Measurements from ENCODE around the gene HEBP2.

DNA sequence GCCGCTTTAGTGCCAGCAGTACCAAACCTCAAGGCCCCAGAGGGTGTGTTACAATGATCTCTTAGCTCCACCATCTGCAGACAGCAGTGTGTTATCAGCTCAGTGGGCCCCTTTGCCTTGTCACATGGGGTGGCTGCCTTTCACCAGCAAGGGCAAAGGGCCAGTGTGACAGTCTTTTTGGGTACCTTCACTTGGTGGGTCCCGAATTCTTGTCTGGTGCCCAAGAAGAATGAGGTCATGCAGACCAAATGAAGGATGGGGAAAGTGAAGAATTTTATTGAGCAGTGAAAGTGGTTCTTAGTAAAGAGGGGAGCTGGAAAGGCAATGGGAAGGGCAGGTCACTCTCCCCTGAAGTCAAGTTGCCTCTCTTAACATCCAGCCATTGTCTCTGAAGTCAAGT lies 29.2 kb upstream of the HEBP2 start:
- no peak for TF ChIP-seq ZFP3 (CRISPR knock-in tag; IDR thresholded peaks at IDR 0.05)
- TF ChIP-seq CSRNP3 (CRISPR knock-in tag; IDR thresholded peaks at IDR 0.05) = no peak
- TF ChIP-seq TOX (CRISPR knock-in tag; IDR thresholded peaks at IDR 0.05; ENCODE audit: borderline replicate concordance) = no peak
- no peak for TF ChIP-seq GLIS3 (CRISPR knock-in tag; IDR thresholded peaks at IDR 0.05)
- no peak for TF ChIP-seq CSDC2 (CRISPR knock-in tag; IDR thresholded peaks at IDR 0.05)
- TF ChIP-seq, protein P1, sequence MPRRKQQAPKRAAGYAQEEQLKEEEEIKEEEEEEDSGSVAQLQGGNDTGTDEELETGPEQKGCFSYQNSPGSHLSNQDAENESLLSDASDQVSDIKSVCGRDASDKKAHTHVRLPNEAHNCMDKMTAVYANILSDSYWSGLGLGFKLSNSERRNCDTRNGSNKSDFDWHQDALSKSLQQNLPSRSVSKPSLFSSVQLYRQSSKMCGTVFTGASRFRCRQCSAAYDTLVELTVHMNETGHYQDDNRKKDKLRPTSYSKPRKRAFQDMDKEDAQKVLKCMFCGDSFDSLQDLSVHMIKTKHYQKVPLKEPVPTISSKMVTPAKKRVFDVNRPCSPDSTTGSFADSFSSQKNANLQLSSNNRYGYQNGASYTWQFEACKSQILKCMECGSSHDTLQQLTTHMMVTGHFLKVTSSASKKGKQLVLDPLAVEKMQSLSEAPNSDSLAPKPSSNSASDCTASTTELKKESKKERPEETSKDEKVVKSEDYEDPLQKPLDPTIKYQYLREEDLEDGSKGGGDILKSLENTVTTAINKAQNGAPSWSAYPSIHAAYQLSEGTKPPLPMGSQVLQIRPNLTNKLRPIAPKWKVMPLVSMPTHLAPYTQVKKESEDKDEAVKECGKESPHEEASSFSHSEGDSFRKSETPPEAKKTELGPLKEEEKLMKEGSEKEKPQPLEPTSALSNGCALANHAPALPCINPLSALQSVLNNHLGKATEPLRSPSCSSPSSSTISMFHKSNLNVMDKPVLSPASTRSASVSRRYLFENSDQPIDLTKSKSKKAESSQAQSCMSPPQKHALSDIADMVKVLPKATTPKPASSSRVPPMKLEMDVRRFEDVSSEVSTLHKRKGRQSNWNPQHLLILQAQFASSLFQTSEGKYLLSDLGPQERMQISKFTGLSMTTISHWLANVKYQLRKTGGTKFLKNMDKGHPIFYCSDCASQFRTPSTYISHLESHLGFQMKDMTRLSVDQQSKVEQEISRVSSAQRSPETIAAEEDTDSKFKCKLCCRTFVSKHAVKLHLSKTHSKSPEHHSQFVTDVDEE (CRISPR knock-in tag; IDR thresholded peaks at IDR 0.05) = no peak
- no peak for TF ChIP-seq RARB (CRISPR knock-in tag; IDR thresholded peaks at IDR 0.05)

Data from SK-N-SH treated with all-trans-retinoic acid at 6 μM for 48 hours (cell line).